Smooth muscle cell (in vitro differentiated cells): ENCODE data around the gene CACNA1A. TPM values are rescaled to one million over a fixed set of nuclear protein-coding genes. Genes with fewer than 3 reads are reported as not detected.

ENCODE experiments used
- DNase-seq: peaks from one replicate; lab custom pipeline; 2025; ENCODE audit not compliant: unreplicated experiment; lab: John Stamatoyannopoulos, UW
- H2AFZ ChIP-seq: fragments of 200-600 bp; sonication (generic); 2 replicates; pipeline ENCODE4 v1.6.0; 2016; ENCODE audit warnings: antibody characterized with exemption, low read depth, mild to moderate bottlenecking
- H3F3A ChIP-seq: fragments of 200-600 bp; sonication (generic); 2 replicates; pipeline ENCODE4 v1.6.0; 2017; ENCODE audit warnings: antibody characterized with exemption, low read depth
- H3K27ac ChIP-seq: fragments of 200-600 bp; sonication (generic); 2 replicates; pipeline ENCODE4 v1.5.1; 2016; ENCODE audit warnings: low read depth, mild to moderate bottlenecking
- H3K27me3 ChIP-seq: fragments of 200-600 bp; sonication (generic); 2 replicates; pipeline ENCODE4 v1.6.1; 2016; ENCODE audit warnings: low read depth, mild to moderate bottlenecking
- H3K36me3 ChIP-seq: fragments of 200-600 bp; sonication (generic); 2 replicates; pipeline ENCODE4 v1.5.1; 2016; ENCODE audit warnings: low read depth
- H3K4me1 ChIP-seq: fragments of 200-600 bp; sonication (generic); 2 replicates; pipeline ENCODE4 v1.5.1; 2016; ENCODE audit warnings: low read depth
- H3K4me2 ChIP-seq: fragments of 200-600 bp; sonication (generic); 2 replicates; pipeline ENCODE4 v1.6.0; 2016; ENCODE audit warnings: mild to moderate bottlenecking
- H3K4me3 ChIP-seq: fragments of 200-600 bp; sonication (generic); 2 replicates; pipeline ENCODE4 v1.5.1; 2016; ENCODE audit warnings: mild to moderate bottlenecking
- H3K79me2 ChIP-seq: fragments of 200-600 bp; sonication (generic); 2 replicates; pipeline ENCODE4 v1.6.0; 2016; ENCODE audit warnings: low read depth, mild to moderate bottlenecking
- H3K9ac ChIP-seq: fragments of 200-600 bp; sonication (generic); 2 replicates; pipeline ENCODE4 v1.6.0; 2016; ENCODE audit warnings: low read depth
- H3K9me3 ChIP-seq: fragments of 200-600 bp; sonication (generic); replicated peaks from 2 replicates; pipeline ENCODE4 v1.5.1; 2016; ENCODE audit warnings: low read depth
- H4K20me1 ChIP-seq: fragments of 200-600 bp; sonication (generic); 2 replicates; pipeline ENCODE4 v1.6.0; 2016; ENCODE audit warnings: low read depth
- CTCF ChIP-seq: fragments of 200-600 bp; sonication (generic); IDR thresholded peaks from 2 replicates; pipeline ENCODE4 v1.5.1; 2017; ENCODE audit warnings: borderline replicate concordance, mild to moderate bottlenecking, antibody characterized with exemption; ENCODE audit not compliant: insufficient read depth, poor library complexity, severe bottlenecking
- WGBS: methylation state at CpG from one replicate; pipeline ENCODE4 v1.1.7; 2016; ENCODE audit warnings: low lambda C conversion rate; 5-methylcytosine and 5-hydroxymethylcytosine counted together
- polyA plus RNA-seq: library from polyadenylated mRNA; unstranded; fragments of >200 nt; fragmentation: Nextera tagmentation; extraction: Ambion mirVana; gene quantifications from 2 replicates; pipeline ENCODE4 v1.2.1, GENCODE V29; 2016
- total RNA-seq: library from RNA; depleted of rRNA; stranded (reverse); fragments of >200 nt; gene quantifications from 2 replicates; pipeline ENCODE4 v1.2.3, GENCODE V29; 2014

Gene CACNA1A
- total and polyA plus RNA-seq, 2 experiments from 2014 or later: 1.3 to 3.0 TPM

DNA sequence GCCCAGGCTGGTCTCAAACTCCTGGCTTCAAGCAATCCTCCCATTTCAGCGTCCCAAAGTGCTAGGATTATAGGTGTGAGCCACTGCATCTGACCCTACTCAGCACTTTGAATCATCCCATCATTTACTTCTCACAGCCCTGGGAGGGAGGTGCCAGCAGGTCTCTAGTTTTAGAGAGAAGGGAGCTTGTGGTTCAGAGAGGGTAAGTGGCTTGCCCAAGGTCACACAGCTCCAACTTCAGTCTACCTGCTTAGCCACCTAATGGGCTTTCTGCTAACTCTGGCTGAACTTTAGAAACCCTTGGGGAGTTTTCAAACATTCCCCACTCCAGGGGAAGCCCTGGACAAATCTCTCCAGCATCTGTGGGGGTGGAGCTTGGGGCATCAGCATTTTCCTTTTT, 18.3 kb downstream of the CACNA1A start:
- H3K36me3 ChIP-seq: no peaks in the 10 kb centered on the region
- no peak overlapping the region for H2AFZ ChIP-seq
- H3K9ac ChIP-seq: no peak overlapping the region
- no peaks in the 10 kb centered on the region for H3K27me3 ChIP-seq
- no peak overlapping the region for H3K4me3 ChIP-seq
- no peak overlapping the region for H3K27ac ChIP-seq
- no peaks in the 10 kb centered on the region for H4K20me1 ChIP-seq
- H3F3A ChIP-seq: no peaks in the 10 kb centered on the region
- DNase-seq: no peak
- no peaks in the 10 kb centered on the region for H3K79me2 ChIP-seq
- no peak for TF ChIP-seq CTCF
- no peaks in the 10 kb centered on the region for H3K4me1 ChIP-seq
- no peaks in the 10 kb centered on the region for H3K9me3 ChIP-seq
- 76% methylated on average over 1 of the region's 1 CpG for WGBS
- H3K4me2 ChIP-seq: no peak overlapping the region

GRCh38 chr19:13484166-13484565, 22.1 kb downstream of the CACNA1A start:
- Histone ChIP-seq H3K27ac (no peak overlapping the region), H3K36me3 (no peaks in the 10 kb centered on the region), H4K20me1 (no peaks in the 10 kb centered on the region), H3K27me3 (no peaks in the 10 kb centered on the region), H3K9ac (no peak overlapping the region), H3K9me3 (no peaks in the 10 kb centered on the region), H3K79me2 (no peaks in the 10 kb centered on the region), H3K4me2 (no peak overlapping the region), H3K4me3 (no peak overlapping the region), H2AFZ (no peak overlapping the region), H3K4me1 (no peaks in the 10 kb centered on the region), H3F3A (no peaks in the 10 kb centered on the region)
- DNase-seq: no peak
- 90% methylated on average over 1 of the region's 1 CpG for WGBS
- TF ChIP-seq CTCF: no peak

- no peaks in the 10 kb centered on the region for H3F3A ChIP-seq
- H3K4me2 ChIP-seq: no peak overlapping the region
- no peak overlapping the region for H3K9ac ChIP-seq
- no peaks in the 10 kb centered on the region for H3K9me3 ChIP-seq
- H3K36me3 ChIP-seq: no peaks in the 10 kb centered on the region
- H3K27ac ChIP-seq: no peak overlapping the region
- H2AFZ ChIP-seq: no peak overlapping the region
- no peak for DNase-seq
- H3K4me1 ChIP-seq: no peaks in the 10 kb centered on the region
- 83% methylated on average over 5 of the region's 5 CpGs for WGBS
- no peaks in the 10 kb centered on the region for H3K27me3 ChIP-seq
- no peak overlapping the region for H3K4me3 ChIP-seq
- H4K20me1 ChIP-seq: no peaks in the 10 kb centered on the region
- no peak for TF ChIP-seq CTCF
- no peaks in the 10 kb centered on the region for H3K79me2 ChIP-seq
These were observed 23.1 kb downstream of the CACNA1A start for GRCh38 chr19:13483215-13483614.

- H3K27ac ChIP-seq: no peak overlapping the region
- H3K4me3 ChIP-seq: no peak overlapping the region
- no peaks in the 10 kb centered on the region for H3K36me3 ChIP-seq
- H3K9me3 ChIP-seq: peaks cover 4% of the 10 kb centered on the region
- H3K9ac ChIP-seq: no peak overlapping the region
- H4K20me1 ChIP-seq: no peaks in the 10 kb centered on the region
- no peaks in the 10 kb centered on the region for H3K79me2 ChIP-seq
- no peak overlapping the region for H3K4me2 ChIP-seq
- WGBS: 88% methylated on average over 2 of the region's 2 CpGs
- no peak overlapping the region for H2AFZ ChIP-seq
- no peaks in the 10 kb centered on the region for H3F3A ChIP-seq
- no peaks in the 10 kb centered on the region for H3K27me3 ChIP-seq
- H3K4me1 ChIP-seq: no peaks in the 10 kb centered on the region
- no peak for TF ChIP-seq CTCF
- DNase-seq: no peak
These were observed 27.7 kb downstream of the CACNA1A start for GRCh38 chr19:13478576-13478975.
